Activated CD4-positive, alpha-beta T cell treated with anti-CD3 and anti-CD28 coated beads, Interleukin-2, amount 10 ng/mL, durations not matched to agents 24 days and 14 days (primary cell): ENCODE data around the gene RBM23. TPM values are rescaled to one million over a fixed set of nuclear protein-coding genes. Genes with fewer than 3 reads are reported as not detected.
"Not testable (repeated sequence)": the region's sequence is repeated elsewhere in the genome, so short reads cannot be mapped to it uniquely, and the experiment has no call there.

Experiments used
- DNase-seq: peaks from one replicate; pipeline ENCODE4 v3.0.0; 2022
- H3K27ac Mint-ChIP-seq: one replicate; pipeline ENCODE4 v1.8.0; 2022; ENCODE audit warnings: mild to moderate bottlenecking, mixed read lengths
- H3K27me3 Mint-ChIP-seq: one replicate; pipeline ENCODE4 v1.8.0; 2022; ENCODE audit warnings: mixed read lengths
- H3K36me3 Mint-ChIP-seq: one replicate; pipeline ENCODE4 v1.8.0; 2022; ENCODE audit warnings: low read depth, mild to moderate bottlenecking, mixed read lengths
- H3K4me1 Mint-ChIP-seq: one replicate; pipeline ENCODE4 v1.8.0; 2021; ENCODE audit warnings: mixed read lengths
- H3K4me3 Mint-ChIP-seq: one replicate; pipeline ENCODE4 v1.8.0; 2022; ENCODE audit warnings: mild to moderate bottlenecking, moderate library complexity, mixed read lengths
- H3K9me3 Mint-ChIP-seq: one replicate; pipeline ENCODE4 v1.8.0; 2021; ENCODE audit warnings: mixed read lengths
- intact Hi-C: fragments of 100-400 bp; cut with micrococcal nuclease; formaldehyde crosslinking; loops from one replicate; pipeline ENCODE4 v1.15.1; 2023
- total RNA-seq: library from RNA; stranded (reverse); gene quantifications from 2 replicates; pipeline ENCODE4 v1.2.3, GENCODE V29; 2022

Gene RBM23
- total RNA-seq, 1 donor from 2014 or later = 90.2 TPM

DNA sequence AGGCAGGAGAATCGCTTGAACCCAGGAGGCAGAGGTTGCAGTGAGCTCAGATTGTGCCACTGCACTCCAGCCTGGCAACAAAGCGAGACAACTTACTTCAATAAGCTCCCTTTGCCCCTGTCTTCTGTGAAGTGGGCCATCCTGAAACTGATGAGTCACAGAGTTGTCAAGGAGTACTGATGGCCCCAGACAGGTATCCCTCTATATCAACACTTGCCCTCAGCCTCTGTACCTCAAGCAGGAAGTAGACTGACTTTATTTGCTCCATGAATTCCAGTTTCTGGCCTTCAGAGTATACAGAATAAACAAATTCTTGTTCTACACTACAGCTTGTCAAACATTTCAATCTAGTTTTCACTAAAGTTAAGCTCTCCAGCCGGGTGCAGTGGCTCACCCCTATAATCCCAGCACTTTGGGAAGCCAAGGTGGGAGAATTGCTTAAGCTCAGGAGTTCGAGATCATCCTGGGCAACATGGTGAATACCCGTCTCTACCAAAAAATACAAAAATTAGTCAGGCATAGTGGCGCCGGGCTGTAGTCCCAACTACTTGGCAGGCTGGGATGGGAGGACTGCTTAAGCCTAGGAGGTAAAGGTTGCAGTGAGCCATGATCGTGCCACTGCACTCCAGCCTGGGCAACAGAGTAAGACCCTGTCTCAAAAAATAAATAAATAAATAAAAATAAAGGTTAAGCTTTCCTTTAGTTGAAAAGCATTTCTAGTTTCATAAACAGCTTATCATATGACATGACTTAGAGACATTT lies 63.8 kb downstream of the RBM23 start:
- Mint-ChIP-seq H3K27ac (no peak overlapping the region), H3K36me3 (no peaks in the 10 kb centered on the region), H3K4me3 (no peak overlapping the region), H3K4me1 (peaks cover 39% of the 10 kb centered on the region), H3K27me3 (peaks cover 7% of the 10 kb centered on the region), H3K9me3 (no peaks in the 10 kb centered on the region)
- no peak for DNase-seq
- intact Hi-C loops = loop anchor here (5.0 to 10.0 kb wide), 2 partner anchors 268 to 940 kb away; partner anchors contain the start of gene DAD1

DNA sequence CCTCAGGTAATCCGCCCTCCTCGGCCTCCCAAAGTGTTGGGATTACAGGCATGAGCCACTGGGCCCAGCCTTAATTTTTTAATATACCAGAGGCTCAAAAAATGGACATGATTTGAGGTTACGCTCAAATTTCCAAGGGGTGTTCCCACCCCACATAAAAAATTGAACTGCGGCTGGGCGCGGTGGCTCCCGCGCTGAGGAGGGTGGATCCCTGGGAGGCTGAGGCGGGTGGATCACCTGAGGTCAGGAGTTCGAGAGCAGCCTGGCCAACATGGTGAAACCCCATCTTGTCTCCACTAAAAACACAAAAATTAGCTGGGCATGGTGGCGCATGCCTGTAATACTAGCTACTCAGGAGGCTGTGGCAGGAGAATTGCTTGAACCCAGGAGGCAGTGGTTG lies 64.7 kb downstream of the RBM23 start:
- not testable (repeated sequence) for DNase-seq, H3K4me3 Mint-ChIP-seq, H3K36me3 Mint-ChIP-seq, H3K27ac Mint-ChIP-seq, H3K9me3 Mint-ChIP-seq, H3K27me3 Mint-ChIP-seq
- peaks cover 39% of the 10 kb centered on the region for H3K4me1 Mint-ChIP-seq
- intact Hi-C loops = loop anchor here (5.0 to 10.0 kb wide), 2 partner anchors 267 to 939 kb away; partner anchors contain the start of gene DAD1

DNA sequence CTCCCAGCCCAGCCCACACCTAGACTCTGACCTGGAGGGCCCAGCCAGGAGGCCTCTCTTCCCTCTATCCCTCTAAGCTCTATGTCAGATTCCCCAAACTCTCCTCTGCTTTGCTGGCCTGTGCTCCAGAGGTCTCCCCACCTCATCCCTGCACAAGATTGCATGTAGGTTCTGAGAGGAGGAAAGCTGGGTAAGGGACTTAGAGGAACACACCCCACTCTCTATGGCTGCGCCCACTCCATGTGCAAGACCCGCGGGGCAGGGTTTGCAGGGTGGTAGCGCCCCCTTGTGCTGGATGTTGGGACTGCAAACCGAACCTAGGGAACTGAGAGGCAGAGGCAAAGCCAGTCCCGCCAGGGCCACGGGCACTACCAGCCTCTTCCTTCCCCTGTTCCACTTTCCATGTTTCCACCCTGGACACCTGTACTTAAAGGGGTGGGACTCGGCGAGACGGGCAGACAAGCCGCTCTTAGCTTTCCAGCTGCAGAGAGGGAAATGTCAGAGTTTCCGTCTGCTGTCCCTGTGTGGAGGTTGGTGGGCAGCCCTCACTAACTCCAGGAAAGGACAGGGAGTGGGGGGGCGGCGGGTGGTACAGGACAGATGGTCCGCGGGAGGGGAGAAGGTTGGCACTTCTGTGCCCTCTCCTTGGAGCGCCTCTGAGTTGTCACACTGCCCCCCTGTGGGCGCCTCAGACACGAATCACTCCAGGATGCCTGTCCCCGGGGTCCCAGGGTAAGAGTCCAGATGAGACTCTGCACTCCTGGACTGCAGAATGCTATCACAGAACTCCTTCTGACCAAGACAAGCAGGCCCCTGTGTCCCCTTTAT lies 65.8 kb downstream of the RBM23 start:
- H3K27me3 Mint-ChIP-seq = peaks cover 10% of the 10 kb centered on the region
- no peaks in the 10 kb centered on the region for H3K36me3 Mint-ChIP-seq
- peak; percentile 97 for DNase-seq
- H3K4me1 Mint-ChIP-seq = peaks cover 33% of the 10 kb centered on the region
- intact Hi-C loops = loop anchor here (1.0 to 10.0 kb wide), 7 partner anchors 18 to 938 kb away; partner anchors contain the start of genes DAD1 and LRP10
- H3K27ac Mint-ChIP-seq = peak overlapping the region; percentile 78
- no peaks in the 10 kb centered on the region for H3K9me3 Mint-ChIP-seq
- peak overlapping the region; percentile 87 for H3K4me3 Mint-ChIP-seq

DNA sequence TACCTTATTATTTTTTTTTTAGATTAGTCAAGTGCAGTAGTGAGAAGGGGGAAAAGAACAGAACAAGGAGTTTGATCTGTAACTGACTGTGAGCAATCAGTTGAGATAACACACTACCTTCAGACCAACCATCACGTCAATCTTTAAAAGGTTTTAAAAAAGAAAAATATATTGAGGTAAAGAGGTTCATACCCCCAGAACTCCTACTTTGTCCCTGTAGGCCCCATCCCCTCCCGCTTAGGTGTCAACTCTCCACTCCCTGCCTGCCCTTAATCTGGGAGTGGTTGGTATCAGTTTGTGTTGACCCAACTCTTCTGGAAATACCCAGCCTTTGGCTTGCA lies 66.4 kb downstream of the RBM23 start:
- H3K36me3 Mint-ChIP-seq = no peaks in the 10 kb centered on the region
- H3K4me1 Mint-ChIP-seq = peaks cover 30% of the 10 kb centered on the region
- peak overlapping the region; percentile 87 for H3K4me3 Mint-ChIP-seq
- H3K27ac Mint-ChIP-seq = peak overlapping the region; percentile 78
- intact Hi-C loops = loop anchor here (2.0 to 10.0 kb wide), 4 partner anchors 18 to 938 kb away; partner anchors contain the start of genes DAD1 and LRP10
- H3K27me3 Mint-ChIP-seq = peaks cover 10% of the 10 kb centered on the region
- no peak for DNase-seq
- H3K9me3 Mint-ChIP-seq = no peaks in the 10 kb centered on the region

DNA sequence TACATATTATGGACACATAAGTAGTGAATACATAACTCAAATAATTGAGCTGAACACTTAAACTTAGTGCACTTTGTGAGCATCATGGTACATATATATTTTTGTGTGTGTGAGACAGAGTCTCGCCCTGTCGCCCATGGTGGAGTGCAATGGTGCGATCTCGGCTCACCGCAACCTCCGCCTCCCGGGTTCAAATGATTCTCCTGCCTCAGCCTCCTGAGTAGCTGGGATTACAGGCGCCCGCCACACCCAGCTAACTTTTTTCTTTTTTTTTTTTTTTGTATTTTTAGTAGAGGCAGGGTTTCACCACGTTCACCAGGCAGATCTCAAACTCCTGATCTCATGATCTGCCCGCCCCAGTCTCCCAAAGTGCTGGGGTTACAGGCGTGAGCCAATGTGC lies 66.8 kb downstream of the RBM23 start:
- not testable (repeated sequence) for H3K9me3 Mint-ChIP-seq, H3K27me3 Mint-ChIP-seq, H3K4me3 Mint-ChIP-seq, H3K27ac Mint-ChIP-seq, H3K36me3 Mint-ChIP-seq, DNase-seq
- intact Hi-C loops = loop anchor here (2.0 to 10.0 kb wide), 4 partner anchors 19 to 937 kb away; partner anchors contain the start of genes DAD1 and LRP10
- peaks cover 30% of the 10 kb centered on the region for H3K4me1 Mint-ChIP-seq

DNA sequence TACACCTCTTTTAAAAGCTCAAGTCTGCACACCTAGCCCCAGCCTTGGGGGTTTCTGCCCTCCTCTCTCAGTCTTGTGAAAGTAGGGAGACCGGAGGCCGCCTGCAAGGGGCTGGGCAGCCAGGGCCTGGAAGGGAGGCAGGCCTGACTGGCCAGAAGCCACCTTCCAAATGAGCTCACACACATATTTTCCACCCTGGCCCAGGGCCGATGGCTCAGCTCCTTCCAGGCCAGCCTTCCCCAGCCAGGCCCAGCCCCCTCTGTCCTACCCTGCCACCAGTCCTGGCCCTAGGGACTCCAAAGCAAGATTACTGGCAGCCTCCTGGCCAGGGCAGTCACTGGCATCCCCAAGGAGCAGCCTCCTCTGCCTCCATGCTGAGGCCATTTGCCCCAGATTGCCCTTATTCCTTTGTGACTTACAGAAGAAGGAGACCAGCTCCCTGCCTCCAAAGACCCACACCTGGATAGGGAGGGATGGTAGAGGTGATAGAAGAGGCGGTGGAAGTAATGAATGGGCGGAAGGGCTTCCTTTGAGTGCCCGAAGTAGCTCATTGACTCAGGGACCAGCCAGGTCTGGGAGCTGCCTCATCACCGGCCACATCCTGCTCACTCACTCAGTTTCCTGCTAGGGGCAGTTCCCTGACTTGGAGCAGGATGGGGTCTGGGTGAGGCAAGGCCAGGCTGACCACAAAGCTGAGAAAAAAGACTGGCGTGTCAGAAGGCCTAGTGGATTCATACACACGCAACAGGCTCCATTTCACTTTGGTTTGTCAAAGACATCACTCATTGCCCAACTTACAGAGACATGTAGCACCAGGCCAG lies 67.8 kb downstream of the RBM23 start:
- Mint-ChIP-seq H3K27me3 (peaks cover 8% of the 10 kb centered on the region), H3K9me3 (no peaks in the 10 kb centered on the region), H3K4me1 (peaks cover 28% of the 10 kb centered on the region), H3K4me3 (no peak overlapping the region), H3K27ac (peak overlapping the region; percentile 48), H3K36me3 (no peaks in the 10 kb centered on the region)
- intact Hi-C loops = loop anchor here (5.0 to 10.0 kb wide), 2 partner anchors 264 to 936 kb away; partner anchors contain the start of gene DAD1
- DNase-seq = peak; percentile 75

DNA sequence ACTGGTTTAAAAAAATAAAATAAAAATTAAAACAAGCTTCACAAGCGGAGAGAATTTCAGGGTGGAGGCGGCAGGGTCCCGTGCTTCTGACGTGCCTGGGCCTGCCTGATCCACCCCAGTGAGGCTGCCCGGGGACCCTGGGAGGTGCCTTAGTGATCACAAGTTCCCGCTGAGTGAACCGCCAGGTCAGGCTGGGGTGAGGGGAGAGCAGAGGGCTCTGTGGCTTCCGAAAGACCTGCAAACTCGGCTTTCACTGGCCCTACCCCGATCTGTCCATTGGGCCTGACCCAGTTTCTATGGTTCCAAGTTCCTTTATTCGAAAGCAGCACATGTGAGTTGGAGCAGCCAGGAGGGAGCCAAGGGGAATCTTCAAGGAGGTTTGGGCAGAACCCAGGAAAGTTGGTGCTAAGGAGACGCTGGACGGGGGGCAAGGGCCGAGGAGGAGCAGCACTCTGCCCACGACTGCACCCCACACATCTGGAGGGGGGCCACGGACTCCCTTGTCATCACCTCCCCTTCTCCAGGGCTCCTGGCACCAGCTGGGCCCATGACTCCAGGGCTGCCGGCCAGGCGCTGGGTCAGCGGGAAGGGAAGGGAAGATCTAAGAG lies 69.6 kb downstream of the RBM23 start:
- Mint-ChIP-seq H3K27me3 (peaks cover 5% of the 10 kb centered on the region), H3K27ac (no peak overlapping the region), H3K36me3 (no peaks in the 10 kb centered on the region)

DNA sequence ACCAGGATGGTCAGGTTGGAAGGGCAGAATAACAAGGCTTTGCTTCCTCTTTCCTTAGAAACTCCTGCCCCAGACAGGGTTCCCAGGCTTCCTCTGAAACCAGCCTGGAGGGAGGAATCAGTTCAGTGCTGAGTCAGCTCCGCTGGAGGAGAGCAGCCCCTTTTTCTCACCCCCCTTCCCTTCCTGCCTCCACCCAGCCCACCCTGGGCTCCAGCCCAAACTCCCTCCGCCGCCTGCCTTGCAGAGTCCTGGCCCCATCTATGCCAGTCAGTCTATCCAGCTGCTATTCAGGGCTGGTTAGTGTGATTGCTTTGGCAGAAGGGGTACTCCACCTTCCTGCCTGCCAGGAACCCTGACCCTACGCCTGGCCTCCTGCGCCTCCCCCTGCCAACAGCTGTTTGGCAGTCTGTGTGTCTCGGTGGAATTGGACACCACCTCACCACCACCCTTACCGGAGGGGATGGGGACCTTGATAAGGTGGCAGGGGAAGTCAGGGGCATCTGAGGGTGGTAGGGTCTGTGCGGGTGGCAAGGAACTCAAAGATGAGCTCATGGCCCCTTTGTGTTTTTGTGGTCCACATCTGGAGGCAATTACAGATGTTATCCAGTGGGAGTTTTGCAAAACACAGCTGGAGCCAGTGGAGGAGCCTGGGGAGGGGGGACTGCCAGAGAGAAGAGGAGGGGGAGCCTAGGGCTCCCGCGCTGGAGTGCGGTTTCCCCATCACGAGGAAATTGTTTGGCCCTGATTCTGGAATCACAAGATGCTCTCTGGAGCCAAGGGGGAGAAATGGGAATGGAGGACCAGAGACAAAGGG lies 70.4 kb downstream of the RBM23 start:
- intact Hi-C loops = no loop called here
- DNase-seq = no peak
- H3K4me1 Mint-ChIP-seq = peaks cover 17% of the 10 kb centered on the region
- no peaks in the 10 kb centered on the region for H3K9me3 Mint-ChIP-seq
- peaks cover 5% of the 10 kb centered on the region for H3K27me3 Mint-ChIP-seq
- H3K27ac Mint-ChIP-seq = peak overlapping the region; percentile 34
- no peak overlapping the region for H3K4me3 Mint-ChIP-seq
- H3K36me3 Mint-ChIP-seq = no peaks in the 10 kb centered on the region

More for the DNA sequence above, 69.6 kb downstream of the RBM23 start:
- intact Hi-C loops = no loop called here
- DNase-seq = no peak
- Mint-ChIP-seq H3K9me3 (no peaks in the 10 kb centered on the region), H3K4me3 (no peak overlapping the region), H3K4me1 (peaks cover 19% of the 10 kb centered on the region)

DNA sequence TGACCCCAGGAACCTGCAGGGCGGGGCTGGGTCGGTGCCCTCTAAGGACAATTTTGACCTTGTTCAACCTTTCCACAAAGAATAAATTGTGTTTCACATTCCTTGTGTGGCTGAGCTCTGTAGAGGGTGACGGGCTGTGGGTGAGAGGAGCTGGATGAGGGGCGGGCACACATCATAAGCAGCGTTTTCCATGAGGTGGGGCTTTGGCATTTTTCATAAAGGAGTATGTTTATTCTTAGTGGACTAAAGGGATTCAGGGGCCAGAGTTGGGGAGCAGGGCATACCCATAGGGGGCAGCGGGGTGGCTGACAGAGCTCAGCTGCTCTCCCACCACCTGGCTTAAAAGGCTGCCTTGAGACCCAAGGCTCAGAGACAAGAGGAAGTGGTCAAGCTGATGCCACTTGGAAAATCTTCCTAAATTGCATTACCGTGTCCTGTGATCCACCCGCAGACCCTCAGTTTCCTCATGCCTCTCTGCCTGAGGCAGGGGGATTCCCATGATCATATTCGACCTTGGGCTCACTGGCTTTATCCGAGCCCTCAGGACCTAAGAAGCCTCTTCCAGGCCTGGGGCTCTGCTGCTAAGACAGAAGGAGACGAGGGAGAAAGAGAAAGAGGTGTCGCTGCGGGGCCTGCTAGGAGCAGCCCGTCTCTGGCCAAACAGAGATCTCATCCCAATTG lies 71.1 kb downstream of the RBM23 start:
- H3K27me3 Mint-ChIP-seq = peaks cover 5% of the 10 kb centered on the region
- DNase-seq = no peak
- H3K27ac Mint-ChIP-seq = no peak overlapping the region
- intact Hi-C loops = no loop called here
- H3K9me3 Mint-ChIP-seq = no peaks in the 10 kb centered on the region
- no peak overlapping the region for H3K4me3 Mint-ChIP-seq
- peaks cover 10% of the 10 kb centered on the region for H3K4me1 Mint-ChIP-seq
- no peaks in the 10 kb centered on the region for H3K36me3 Mint-ChIP-seq

DNA sequence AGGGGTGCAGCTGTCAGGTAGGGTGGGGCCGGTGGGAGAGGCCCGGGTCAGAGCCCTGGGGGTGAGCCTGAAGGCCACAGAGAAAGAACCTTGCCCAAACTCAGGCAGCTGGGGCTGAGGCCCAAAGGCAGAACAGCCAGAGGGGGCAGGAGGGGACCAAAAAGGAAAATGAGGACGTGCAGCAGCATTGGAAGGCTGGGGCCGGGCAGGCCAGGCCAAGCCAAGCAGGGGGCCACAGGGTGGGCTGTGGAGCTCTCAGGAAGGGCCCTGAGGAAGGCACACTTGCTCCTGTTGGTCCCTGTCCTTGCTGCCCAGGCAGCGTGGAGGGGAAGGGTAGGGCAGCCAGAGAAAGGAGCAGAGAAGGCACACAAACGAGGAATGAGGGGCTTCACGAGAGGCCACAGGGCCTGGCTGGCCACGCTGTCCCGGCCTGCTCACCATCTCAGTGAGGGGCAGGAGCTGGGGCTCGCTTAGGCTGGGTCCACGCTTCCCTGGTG lies 72.1 kb downstream of the RBM23 start:
- Mint-ChIP-seq H3K4me1 (peaks cover 9% of the 10 kb centered on the region), H3K36me3 (no peaks in the 10 kb centered on the region), H3K27me3 (peaks cover 5% of the 10 kb centered on the region), H3K9me3 (no peaks in the 10 kb centered on the region), H3K4me3 (no peak overlapping the region), H3K27ac (no peak overlapping the region)
- intact Hi-C loops = no loop called here
- no peak for DNase-seq

DNA sequence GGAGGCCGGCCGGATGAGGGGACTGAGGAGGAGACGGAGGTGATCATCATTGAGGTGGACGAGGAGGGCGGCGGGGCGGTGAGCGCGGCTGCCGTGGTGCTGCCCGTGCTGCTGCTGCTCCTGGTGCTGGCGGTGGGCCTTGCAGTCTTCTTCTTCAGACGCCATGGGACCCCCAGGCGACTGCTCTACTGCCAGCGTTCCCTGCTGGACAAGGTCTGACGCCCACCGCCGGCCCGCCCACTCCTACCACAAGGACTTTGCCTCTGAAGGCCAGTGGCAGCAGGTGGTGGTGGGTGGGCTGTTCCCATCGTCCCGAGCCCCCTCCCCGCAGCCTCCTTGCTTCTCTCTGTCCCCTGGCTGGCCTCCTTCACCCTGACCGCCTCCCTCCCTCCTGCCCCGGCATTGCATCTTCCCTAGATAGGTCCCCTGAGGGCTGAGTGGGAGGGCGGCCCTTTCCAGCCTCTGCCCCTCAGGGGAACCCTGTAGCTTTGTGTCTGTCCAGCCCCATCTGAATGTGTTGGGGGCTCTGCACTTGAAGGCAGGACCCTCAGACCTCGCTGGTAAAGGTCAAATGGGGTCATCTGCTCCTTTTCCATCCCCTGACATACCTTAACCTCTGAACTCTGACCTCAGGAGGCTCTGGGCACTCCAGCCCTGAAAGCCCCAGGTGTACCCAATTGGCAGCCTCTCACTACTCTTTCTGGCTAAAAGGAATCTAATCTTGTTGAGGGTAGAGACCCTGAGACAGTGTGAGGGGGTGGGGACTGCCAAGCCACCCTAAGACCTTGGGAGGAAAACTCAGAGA lies 72.9 kb downstream of the RBM23 start:
- H3K9me3 Mint-ChIP-seq = no peaks in the 10 kb centered on the region
- peaks cover 5% of the 10 kb centered on the region for H3K27me3 Mint-ChIP-seq
- intact Hi-C loops = no loop called here
- no peaks in the 10 kb centered on the region for H3K36me3 Mint-ChIP-seq
- no peak for DNase-seq
- H3K4me1 Mint-ChIP-seq = peaks cover under 1% of the 10 kb centered on the region
- no peak overlapping the region for H3K4me3 Mint-ChIP-seq
- H3K27ac Mint-ChIP-seq = no peak overlapping the region
